Measurements from ENCODE around the gene RBM15B.

DNA sequence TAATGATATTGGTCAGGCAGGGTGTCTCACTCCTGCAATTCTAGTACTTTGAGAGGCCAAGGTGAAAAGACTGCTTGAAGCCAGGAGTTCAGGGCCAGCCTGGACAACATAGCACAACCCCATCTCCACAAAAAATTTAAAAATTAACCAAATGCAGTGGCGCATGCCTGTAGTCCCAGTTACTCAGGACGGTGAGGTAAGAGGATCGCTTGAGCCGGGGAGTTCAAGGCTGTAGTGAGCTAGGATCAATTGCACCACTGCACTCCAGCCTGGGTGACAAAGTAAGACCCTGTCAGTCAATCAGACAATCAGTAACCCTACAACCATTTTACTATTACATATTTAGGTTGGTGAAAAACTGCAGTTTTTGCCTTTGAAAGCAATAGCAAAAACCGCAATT lies 43.0 kb downstream of the RBM15B start:
- TF ChIP-seq CTCF (IDR thresholded peaks at IDR 0.05) (no peak), POLR2AphosphoS5 (IDR thresholded peaks at IDR 0.05) (no peak), POLR2A (IDR thresholded peaks at IDR 0.05) (no peak)
